H1 (cell line): ENCODE data around the gene EIF4EBP3. TPM values are rescaled to one million over a fixed set of nuclear protein-coding genes. Genes with fewer than 3 reads are reported as not detected.

ENCODE experiments used
- CBX5 ChIP-seq: fragments of 300-800, 300-1000 bp; sonication (generic); IDR thresholded peaks from 2 replicates; pipeline ENCODE4 v1.7.1; 2016; ENCODE audit warnings: antibody characterized with exemption, low read length, low read depth
- GTF2F1 ChIP-seq: IDR thresholded peaks from 2 replicates; pipeline ENCODE4 v1.6.1; 2012; ENCODE audit warnings: low read depth, low read length, improper control_type of control experiment, borderline replicate concordance
- NANOG ChIP-seq: IDR thresholded peaks from 2 replicates; pipeline ENCODE4 v1.6.1; 2011; ENCODE audit warnings: low read length, low read depth, mild to moderate bottlenecking, inconsistent platforms; ENCODE audit not compliant: insufficient read depth, poor library complexity, severe bottlenecking
- RAD21 ChIP-seq, 2 experiments: IDR thresholded peaks in 1 of 2; conservative IDR thresholded peaks in 1 of 2; 2 replicates each; pipeline ENCODE4 v1.6.1; 2011; ENCODE audit warnings: low read depth in 2 of 2, low read length in 2 of 2, improper control_type of control experiment in 1 of 2, inconsistent platforms in 1 of 2, mild to moderate bottlenecking in 1 of 2, moderate library complexity in 1 of 2
- polyA plus RNA-seq, 7 experiments: library from polyadenylated mRNA; depleted of rRNA in 3 of 7; stranded (reverse) in 5 of 7; unstranded in 2 of 7; fragments of >200 nt in 5 of 7; fragments of 200-250 nt in 2 of 7; gene quantifications; 1 replicate in 5 of 7; 2 replicates in 1 of 7; 4 replicates in 1 of 7; pipeline versions ENCODE4 v1.2.1 to v1.2.3, GENCODE V29; 2011 to 2013; ENCODE audit warnings: missing spikeins in 2 of 7, mixed read lengths in 2 of 7
- total RNA-seq: library from RNA; stranded (reverse); fragmentation: NEBNext Ultra II Directional; extraction: Animal tissue kit (Norgen Biotek cat#: 25700); gene quantifications from 2 replicates; pipeline ENCODE4 v1.2.1, GENCODE V29; 2021
- TF ChIP-seq, protein P1 (sequence below): fragments of 300-600 bp; sonication (generic); IDR thresholded peaks from 2 replicates; pipeline ENCODE4 v1.7.1; 2012; ENCODE audit warnings: low read length, moderate library complexity, mild to moderate bottlenecking, inconsistent platforms; ENCODE audit not compliant: insufficient replicate concordance

EIF4EBP3 gene
- total and polyA plus RNA-seq, 2 of the 8 experiments (the other 6 are each of a cell fraction or from before 2014, with no cell fraction given): 11.1 to 11.7 TPM

DNA sequence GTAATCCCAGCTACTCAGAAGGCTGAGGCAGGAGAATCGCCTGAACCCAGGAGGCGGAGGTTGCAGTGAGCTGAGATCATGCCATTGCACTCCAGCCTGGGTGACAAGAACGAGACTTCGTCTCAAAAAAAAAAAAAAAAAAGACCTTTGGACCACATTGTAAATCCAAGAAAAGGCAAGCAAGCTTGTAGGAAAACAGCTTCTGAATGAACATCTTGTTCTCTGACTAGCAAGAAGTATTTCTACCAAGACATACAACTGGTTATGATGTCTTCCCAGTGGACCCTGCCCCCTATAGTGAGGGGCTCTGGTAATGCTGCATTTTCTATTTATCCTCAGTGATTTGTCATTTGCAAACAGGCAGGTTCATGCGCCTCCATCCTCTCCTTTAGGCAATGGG, 4.5 kb upstream of the EIF4EBP3 start (continued):
- TF ChIP-seq GTF2F1 (no peak), CBX5 (no peak), RAD21 (IDR thresholded peaks at IDR 0.05 in 1 of 2, conservative IDR thresholded peaks at IDR 0.05 in 1 of 2; ENCODE audit: low read depth in 2 of 2, low read length in 2 of 2) (no peak), NANOG (no peak)
- TF ChIP-seq, protein P1, sequence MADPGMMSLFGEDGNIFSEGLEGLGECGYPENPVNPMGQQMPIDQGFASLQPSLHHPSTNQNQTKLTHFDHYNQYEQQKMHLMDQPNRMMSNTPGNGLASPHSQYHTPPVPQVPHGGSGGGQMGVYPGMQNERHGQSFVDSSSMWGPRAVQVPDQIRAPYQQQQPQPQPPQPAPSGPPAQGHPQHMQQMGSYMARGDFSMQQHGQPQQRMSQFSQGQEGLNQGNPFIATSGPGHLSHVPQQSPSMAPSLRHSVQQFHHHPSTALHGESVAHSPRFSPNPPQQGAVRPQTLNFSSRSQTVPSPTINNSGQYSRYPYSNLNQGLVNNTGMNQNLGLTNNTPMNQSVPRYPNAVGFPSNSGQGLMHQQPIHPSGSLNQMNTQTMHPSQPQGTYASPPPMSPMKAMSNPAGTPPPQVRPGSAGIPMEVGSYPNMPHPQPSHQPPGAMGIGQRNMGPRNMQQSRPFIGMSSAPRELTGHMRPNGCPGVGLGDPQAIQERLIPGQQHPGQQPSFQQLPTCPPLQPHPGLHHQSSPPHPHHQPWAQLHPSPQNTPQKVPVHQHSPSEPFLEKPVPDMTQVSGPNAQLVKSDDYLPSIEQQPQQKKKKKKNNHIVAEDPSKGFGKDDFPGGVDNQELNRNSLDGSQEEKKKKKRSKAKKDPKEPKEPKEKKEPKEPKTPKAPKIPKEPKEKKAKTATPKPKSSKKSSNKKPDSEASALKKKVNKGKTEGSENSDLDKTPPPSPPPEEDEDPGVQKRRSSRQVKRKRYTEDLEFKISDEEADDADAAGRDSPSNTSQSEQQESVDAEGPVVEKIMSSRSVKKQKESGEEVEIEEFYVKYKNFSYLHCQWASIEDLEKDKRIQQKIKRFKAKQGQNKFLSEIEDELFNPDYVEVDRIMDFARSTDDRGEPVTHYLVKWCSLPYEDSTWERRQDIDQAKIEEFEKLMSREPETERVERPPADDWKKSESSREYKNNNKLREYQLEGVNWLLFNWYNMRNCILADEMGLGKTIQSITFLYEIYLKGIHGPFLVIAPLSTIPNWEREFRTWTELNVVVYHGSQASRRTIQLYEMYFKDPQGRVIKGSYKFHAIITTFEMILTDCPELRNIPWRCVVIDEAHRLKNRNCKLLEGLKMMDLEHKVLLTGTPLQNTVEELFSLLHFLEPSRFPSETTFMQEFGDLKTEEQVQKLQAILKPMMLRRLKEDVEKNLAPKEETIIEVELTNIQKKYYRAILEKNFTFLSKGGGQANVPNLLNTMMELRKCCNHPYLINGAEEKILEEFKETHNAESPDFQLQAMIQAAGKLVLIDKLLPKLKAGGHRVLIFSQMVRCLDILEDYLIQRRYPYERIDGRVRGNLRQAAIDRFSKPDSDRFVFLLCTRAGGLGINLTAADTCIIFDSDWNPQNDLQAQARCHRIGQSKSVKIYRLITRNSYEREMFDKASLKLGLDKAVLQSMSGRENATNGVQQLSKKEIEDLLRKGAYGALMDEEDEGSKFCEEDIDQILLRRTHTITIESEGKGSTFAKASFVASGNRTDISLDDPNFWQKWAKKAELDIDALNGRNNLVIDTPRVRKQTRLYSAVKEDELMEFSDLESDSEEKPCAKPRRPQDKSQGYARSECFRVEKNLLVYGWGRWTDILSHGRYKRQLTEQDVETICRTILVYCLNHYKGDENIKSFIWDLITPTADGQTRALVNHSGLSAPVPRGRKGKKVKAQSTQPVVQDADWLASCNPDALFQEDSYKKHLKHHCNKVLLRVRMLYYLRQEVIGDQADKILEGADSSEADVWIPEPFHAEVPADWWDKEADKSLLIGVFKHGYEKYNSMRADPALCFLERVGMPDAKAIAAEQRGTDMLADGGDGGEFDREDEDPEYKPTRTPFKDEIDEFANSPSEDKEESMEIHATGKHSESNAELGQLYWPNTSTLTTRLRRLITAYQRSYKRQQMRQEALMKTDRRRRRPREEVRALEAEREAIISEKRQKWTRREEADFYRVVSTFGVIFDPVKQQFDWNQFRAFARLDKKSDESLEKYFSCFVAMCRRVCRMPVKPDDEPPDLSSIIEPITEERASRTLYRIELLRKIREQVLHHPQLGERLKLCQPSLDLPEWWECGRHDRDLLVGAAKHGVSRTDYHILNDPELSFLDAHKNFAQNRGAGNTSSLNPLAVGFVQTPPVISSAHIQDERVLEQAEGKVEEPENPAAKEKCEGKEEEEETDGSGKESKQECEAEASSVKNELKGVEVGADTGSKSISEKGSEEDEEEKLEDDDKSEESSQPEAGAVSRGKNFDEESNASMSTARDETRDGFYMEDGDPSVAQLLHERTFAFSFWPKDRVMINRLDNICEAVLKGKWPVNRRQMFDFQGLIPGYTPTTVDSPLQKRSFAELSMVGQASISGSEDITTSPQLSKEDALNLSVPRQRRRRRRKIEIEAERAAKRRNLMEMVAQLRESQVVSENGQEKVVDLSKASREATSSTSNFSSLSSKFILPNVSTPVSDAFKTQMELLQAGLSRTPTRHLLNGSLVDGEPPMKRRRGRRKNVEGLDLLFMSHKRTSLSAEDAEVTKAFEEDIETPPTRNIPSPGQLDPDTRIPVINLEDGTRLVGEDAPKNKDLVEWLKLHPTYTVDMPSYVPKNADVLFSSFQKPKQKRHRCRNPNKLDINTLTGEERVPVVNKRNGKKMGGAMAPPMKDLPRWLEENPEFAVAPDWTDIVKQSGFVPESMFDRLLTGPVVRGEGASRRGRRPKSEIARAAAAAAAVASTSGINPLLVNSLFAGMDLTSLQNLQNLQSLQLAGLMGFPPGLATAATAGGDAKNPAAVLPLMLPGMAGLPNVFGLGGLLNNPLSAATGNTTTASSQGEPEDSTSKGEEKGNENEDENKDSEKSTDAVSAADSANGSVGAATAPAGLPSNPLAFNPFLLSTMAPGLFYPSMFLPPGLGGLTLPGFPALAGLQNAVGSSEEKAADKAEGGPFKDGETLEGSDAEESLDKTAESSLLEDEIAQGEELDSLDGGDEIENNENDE: no peak
